Neural cell (in vitro differentiated cells): ENCODE data around the gene CLDN14.

ENCODE experiments used
- EP300 ChIP-seq: fragments of 450-650 bp; conservative IDR thresholded peaks from 2 replicates; pipeline ENCODE4 v1.6.1; 2014; ENCODE audit warnings: antibody characterized with exemption, mild to moderate bottlenecking, moderate library complexity; ENCODE audit not compliant: poor library complexity, severe bottlenecking
- EZH2 ChIP-seq: fragments of 200-600, 300-800 bp; shearing (Covaris generic), sonication (generic); IDR thresholded peaks from 2 replicates; pipeline ENCODE4 v1.6.1; 2014; ENCODE audit warnings: antibody characterized with exemption, low read length, borderline replicate concordance, mild to moderate bottlenecking; ENCODE audit not compliant: insufficient read depth, poor library complexity, severe bottlenecking
- MXI1 ChIP-seq: fragments of 450-650 bp; conservative IDR thresholded peaks from 2 replicates; pipeline ENCODE4 v1.6.1; 2014; ENCODE audit warnings: antibody characterized with exemption, mild to moderate bottlenecking; ENCODE audit not compliant: poor library complexity, severe bottlenecking
- TF ChIP-seq, protein P1 (sequence below): fragments of 450-650 bp; IDR thresholded peaks from 2 replicates; pipeline ENCODE4 v1.5.1; 2014; ENCODE audit warnings: antibody characterized with exemption, mild to moderate bottlenecking, moderate library complexity; ENCODE audit not compliant: poor library complexity, severe bottlenecking

GRCh38 chr21:36522219-36522808 is 42.4 kb upstream of the CLDN14 start:
- TF ChIP-seq, protein P1, sequence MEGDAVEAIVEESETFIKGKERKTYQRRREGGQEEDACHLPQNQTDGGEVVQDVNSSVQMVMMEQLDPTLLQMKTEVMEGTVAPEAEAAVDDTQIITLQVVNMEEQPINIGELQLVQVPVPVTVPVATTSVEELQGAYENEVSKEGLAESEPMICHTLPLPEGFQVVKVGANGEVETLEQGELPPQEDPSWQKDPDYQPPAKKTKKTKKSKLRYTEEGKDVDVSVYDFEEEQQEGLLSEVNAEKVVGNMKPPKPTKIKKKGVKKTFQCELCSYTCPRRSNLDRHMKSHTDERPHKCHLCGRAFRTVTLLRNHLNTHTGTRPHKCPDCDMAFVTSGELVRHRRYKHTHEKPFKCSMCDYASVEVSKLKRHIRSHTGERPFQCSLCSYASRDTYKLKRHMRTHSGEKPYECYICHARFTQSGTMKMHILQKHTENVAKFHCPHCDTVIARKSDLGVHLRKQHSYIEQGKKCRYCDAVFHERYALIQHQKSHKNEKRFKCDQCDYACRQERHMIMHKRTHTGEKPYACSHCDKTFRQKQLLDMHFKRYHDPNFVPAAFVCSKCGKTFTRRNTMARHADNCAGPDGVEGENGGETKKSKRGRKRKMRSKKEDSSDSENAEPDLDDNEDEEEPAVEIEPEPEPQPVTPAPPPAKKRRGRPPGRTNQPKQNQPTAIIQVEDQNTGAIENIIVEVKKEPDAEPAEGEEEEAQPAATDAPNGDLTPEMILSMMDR: no peak
- no peak for TF ChIP-seq EP300
- TF ChIP-seq EZH2: no peak
- no peak for TF ChIP-seq MXI1
